LNCAP (cell line): Measurements from ENCODE around the gene GPR34.

Experiments
- CTCF ChIP-seq: fragments of 450-650 bp; IDR thresholded peaks from 2 replicates; pipeline ENCODE4 v1.5.1; 2017; ENCODE audit warnings: mild to moderate bottlenecking

GPR34 gene

GRCh38 chrX:41718481-41719235, 29.9 kb downstream of the GPR34 start:
- TF ChIP-seq CTCF: no peak

GRCh38 chrX:41720125-41720779, 31.5 kb downstream of the GPR34 start:
- TF ChIP-seq CTCF: no peak

GRCh38 chrX:41721590-41721989, 32.8 kb downstream of the GPR34 start:
- no peak for TF ChIP-seq CTCF

GRCh38 chrX:41722214-41722613, 33.4 kb downstream of the GPR34 start:
- no peak for TF ChIP-seq CTCF

GRCh38 chrX:41722816-41723618, 34.2 kb downstream of the GPR34 start:
- no peak for TF ChIP-seq CTCF

- no peak for TF ChIP-seq CTCF
Observed at GRCh38 chrX:41723826-41724225, 35.1 kb downstream of the GPR34 start, which contains the start of gene GPR82. Gene GPR82 (plus strand): TSS chrX:41724181. CDS start chrX:41727027, 2,846 bp downstream.

GRCh38 chrX:41728125-41728524, 39.4 kb downstream of the GPR34 start:
- TF ChIP-seq CTCF: no peak
